Stomach (tissue), 9 donors: Measurements from ENCODE around the gene ZFPM1. TPM values are rescaled to one million over a fixed set of nuclear protein-coding genes. Genes with fewer than 3 reads are reported as not detected.

ENCODE experiments used
- DNase-seq, 2 donors: peaks; one replicate each; pipeline versions ENCODE4 v3.0.0 to v3.0.0-alpha.2; 2013 to 2019
- H3K27ac ChIP-seq, 5 donors: fragments of 200-600 bp in 4 of 5; sonication (generic) in 4 of 5; one replicate each; pipeline ENCODE4 v1.5.1; 2013 to 2019; ENCODE audit warnings: mild to moderate bottlenecking in 1 of 5, moderate library complexity in 1 of 5
- H3K27me3 ChIP-seq, 3 donors: fragments of 200-600 bp; sonication (generic); one replicate each; pipeline ENCODE4 v1.5.1; 2017 to 2019; ENCODE audit warnings: mixed run types in 1 of 3
- H3K36me3 ChIP-seq, 4 donors: fragments of 200-600 bp; sonication (generic); 1 replicate in 3 of 4; 2 replicates in 1 of 4; pipeline ENCODE4 v1.5.1; 2016 to 2019
- H3K4me1 ChIP-seq, 4 donors: fragments of 200-600 bp; sonication (generic); one replicate each; pipeline ENCODE4 v1.5.1; 2016 to 2019
- H3K4me3 ChIP-seq, 4 donors: fragments of 200-600 bp; sonication (generic) in 3 of 4; one replicate each; pipeline ENCODE4 v1.5.1; 2016 to 2019; ENCODE audit warnings: mild to moderate bottlenecking in 1 of 4
- H3K9me3 ChIP-seq, 4 donors: fragments of 200-600 bp; sonication (generic); one replicate each; pipeline ENCODE4 v1.5.1; 2016 to 2019
- CTCF ChIP-seq, 7 experiments: fragments of 450-650 bp in 4 of 7; fragments of 200-600 bp in 3 of 7; sonication (generic) in 3 of 7; IDR thresholded peaks; one replicate each; pipeline ENCODE4 v1.5.1; 2016 to 2019; ENCODE audit warnings: antibody characterized with exemption in 7 of 7, control low read depth in 2 of 7, mild to moderate bottlenecking in 1 of 7
- EP300 ChIP-seq: sonication (generic); formaldehyde crosslinking; IDR thresholded peaks from one replicate; pipeline ENCODE4 v1.6.1; 2017; ENCODE audit warnings: antibody characterized with exemption
- POLR2A ChIP-seq, 4 donors: fragments of 450-650 bp; IDR thresholded peaks; one replicate each; pipeline ENCODE4 v1.6.1; 2016; ENCODE audit warnings: antibody characterized with exemption in 4 of 4, control low read depth in 2 of 4, mild to moderate bottlenecking in 1 of 4, moderate library complexity in 1 of 4
- POLR2AphosphoS5 ChIP-seq, 3 donors: sonication (generic); formaldehyde crosslinking; IDR thresholded peaks; one replicate each; pipeline ENCODE4 v1.6.1; 2016; ENCODE audit warnings: antibody characterized with exemption in 3 of 3
- WGBS, 5 donors: extraction: QIAGEN DNeasy Blood & Tissue Kit in 3 of 5; methylation state at CpG; one replicate each; pipeline versions ENCODE4 v1.1.5 to v1.1.7; 2013 to 2018; 5-methylcytosine and 5-hydroxymethylcytosine counted together
- intact Hi-C: fragments of 100-400 bp; cut with DNase I; formaldehyde crosslinking; loops from one replicate; pipeline ENCODE4 v1.15.1; 2023; ENCODE audit warnings: low total_unique reads
- polyA plus RNA-seq, 3 donors: library from polyadenylated mRNA; stranded (reverse); fragments of 200-250 nt; gene quantifications; one replicate each; pipeline ENCODE4 v1.2.3, GENCODE V29; 2013
- total RNA-seq, 5 donors: library from RNA; depleted of rRNA; stranded (reverse); fragments of >200 nt; gene quantifications; one replicate each; pipeline versions ENCODE4 v1.1.0 to v1.2.3, GENCODE V29; 2014 to 2016
- donor health status: healthy with polysubstance abuse.
- donor health status: Bipolar disorder and iron deficiency.
- donor health status: healthy.

Gene ZFPM1
- total and polyA plus RNA-seq, 8 donors: 3.9 to 85.7 (median 12.9) TPM

- intact Hi-C loops: loop anchor here (10.0 kb wide), 1 partner anchor 79 kb away; no protein-coding TSS in a partner anchor
- DNase-seq: no peak
These were observed 70.5 kb downstream of the ZFPM1 start for GRCh38 chr16:88523309-88524161.

GRCh38 chr16:88524274-88524972 lies 71.3 kb downstream of the ZFPM1 start:
- DNase-seq: peak in 1 of 2 donors; percentile 51
- peaks cover 0 to 72% (median 3%) of the 10 kb centered on the region in 3 donors for H3K27me3 ChIP-seq
- no peaks in the 10 kb centered on the region for H3K9me3 ChIP-seq
- H3K4me1 ChIP-seq: peaks cover 50 to 64% (median 58%) of the 10 kb centered on the region in 4 donors
- intact Hi-C loops: loop anchor here (10.0 kb wide), 1 partner anchor 80 kb away; no protein-coding TSS in a partner anchor
- H3K36me3 ChIP-seq: peaks cover 0 to 17% (median 16%) of the 10 kb centered on the region in 4 donors
- TF ChIP-seq POLR2AphosphoS5 (IDR thresholded peaks at IDR 0.05) (no peak), EP300 (no peak), CTCF (IDR thresholded peaks at IDR 0.05) (no peak), POLR2A (IDR thresholded peaks at IDR 0.05) (no peak)
- H3K27ac ChIP-seq: peak overlapping the region; percentile 65 to 82 (median 74)
- no peak overlapping the region for H3K4me3 ChIP-seq
- 35 to 49% (median 43%) methylated on average over 6 to 18 of the region's 18 CpGs for WGBS, 5 donors

More at GRCh38 chr16:88523309-88524161, 70.5 kb downstream of the ZFPM1 start:
- Histone ChIP-seq H3K27ac (peak overlapping the region; percentile 65 to 82 (median 74)), H3K9me3 (no peaks in the 10 kb centered on the region), H3K27me3 (peaks cover 0 to 80% (median 3%) of the 10 kb centered on the region in 3 donors), H3K4me1 (peaks cover 50 to 64% (median 58%) of the 10 kb centered on the region in 4 donors), H3K36me3 (peaks cover 0 to 8% (median 7%) of the 10 kb centered on the region in 4 donors), H3K4me3 (no peak overlapping the region)
- TF ChIP-seq CTCF (IDR thresholded peaks at IDR 0.05): no peak
- TF ChIP-seq EP300: no peak
- no peak for TF ChIP-seq POLR2A (IDR thresholded peaks at IDR 0.05)
- no peak for TF ChIP-seq POLR2AphosphoS5 (IDR thresholded peaks at IDR 0.05)
- WGBS, 5 donors: 16 to 43% (median 26%) methylated on average over 40 to 47 of the region's 47 CpGs

- Histone ChIP-seq H3K4me3 (no peak overlapping the region), H3K36me3 (peaks cover 0 to 24% (median 22%) of the 10 kb centered on the region in 4 donors), H3K4me1 (peaks cover 50 to 68% (median 58%) of the 10 kb centered on the region in 4 donors), H3K27me3 (peaks cover 0 to 65% (median 3%) of the 10 kb centered on the region in 3 donors), H3K27ac (peak overlapping the region; percentile 65 to 82 (median 74)), H3K9me3 (no peaks in the 10 kb centered on the region)
- intact Hi-C loops: loop anchor here (10.0 kb wide), 1 partner anchor 80 kb away; no protein-coding TSS in a partner anchor
- peak in 1 of 3 donors; percentile 16 for TF ChIP-seq POLR2AphosphoS5 (IDR thresholded peaks at IDR 0.05)
- no peak for TF ChIP-seq POLR2A (IDR thresholded peaks at IDR 0.05)
- DNase-seq: peak; percentile 68 to 73
- 19 to 40% (median 27%) methylated on average over 17 to 18 of the region's 18 CpGs for WGBS, 5 donors
These were observed 72.0 kb downstream of the ZFPM1 start for GRCh38 chr16:88524973-88525662.

- no peak for DNase-seq
- intact Hi-C loops: loop anchor here (10.0 kb wide), 1 partner anchor 81 kb away; no protein-coding TSS in a partner anchor
- no peak for TF ChIP-seq EP300
- TF ChIP-seq POLR2AphosphoS5 (IDR thresholded peaks at IDR 0.05): no peak
- no peak for TF ChIP-seq POLR2A (IDR thresholded peaks at IDR 0.05)
- no peak for TF ChIP-seq CTCF (IDR thresholded peaks at IDR 0.05)
- peaks cover 0 to 28% (median 28%) of the 10 kb centered on the region in 4 donors for H3K36me3 ChIP-seq
- no peak overlapping the region for H3K4me3 ChIP-seq
- H3K9me3 ChIP-seq: no peaks in the 10 kb centered on the region
- peak overlapping the region; percentile 65 to 82 (median 74) for H3K27ac ChIP-seq
- H3K4me1 ChIP-seq: peaks cover 50 to 72% (median 58%) of the 10 kb centered on the region in 4 donors
- peaks cover 0 to 60% (median 3%) of the 10 kb centered on the region in 3 donors for H3K27me3 ChIP-seq
- 23 to 43% (median 34%) methylated on average over 11 to 17 of the region's 17 CpGs for WGBS, 5 donors
These were observed 72.5 kb downstream of the ZFPM1 start for GRCh38 chr16:88525663-88525990.
